HG02798 (cell line): ENCODE results near the gene PLPPR3.

ENCODE experiments used
- ATAC-seq: cut with Tn5 transposase; IDR thresholded peaks from one replicate; pipeline ENCODE4 v1.9.1; 2021; ENCODE audit warnings: mild to moderate bottlenecking; ENCODE audit not compliant: unreplicated experiment, poor library complexity

The PLPPR3 gene

DNA sequence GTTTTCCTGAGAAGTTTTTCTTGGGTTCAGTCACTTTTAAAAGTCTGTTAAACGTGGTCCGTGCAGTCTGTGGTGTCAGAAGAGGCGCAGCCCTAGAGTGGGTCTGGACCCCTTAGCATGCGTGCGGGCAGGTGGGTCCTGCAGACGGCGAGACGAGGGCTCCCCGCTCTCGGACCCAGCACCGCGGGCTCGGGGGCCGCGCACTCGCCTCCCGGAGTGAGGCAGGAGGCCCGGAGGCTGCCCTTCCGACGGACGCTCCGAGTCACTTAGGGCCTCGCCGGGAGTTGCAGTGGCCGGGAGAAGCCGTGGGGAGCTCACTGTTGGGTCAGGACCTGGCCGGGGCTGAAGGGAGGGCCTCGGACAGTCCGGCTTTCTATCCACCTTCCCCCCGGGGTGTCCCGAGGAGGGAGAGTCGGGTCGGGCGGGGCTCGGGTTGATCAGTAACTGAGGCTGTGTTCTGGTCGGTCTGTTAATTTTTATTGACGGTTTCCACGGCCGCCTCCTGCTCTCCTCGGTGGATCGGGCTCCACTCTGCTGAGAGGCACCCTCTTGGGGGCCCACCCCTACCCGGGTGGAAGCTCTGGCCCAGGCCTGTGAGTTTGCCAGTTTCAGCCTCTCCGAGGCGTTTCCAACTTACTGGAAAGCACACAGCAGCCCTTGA lies 23.2 kb downstream of the PLPPR3 start:
- no peak for ATAC-seq

DNA sequence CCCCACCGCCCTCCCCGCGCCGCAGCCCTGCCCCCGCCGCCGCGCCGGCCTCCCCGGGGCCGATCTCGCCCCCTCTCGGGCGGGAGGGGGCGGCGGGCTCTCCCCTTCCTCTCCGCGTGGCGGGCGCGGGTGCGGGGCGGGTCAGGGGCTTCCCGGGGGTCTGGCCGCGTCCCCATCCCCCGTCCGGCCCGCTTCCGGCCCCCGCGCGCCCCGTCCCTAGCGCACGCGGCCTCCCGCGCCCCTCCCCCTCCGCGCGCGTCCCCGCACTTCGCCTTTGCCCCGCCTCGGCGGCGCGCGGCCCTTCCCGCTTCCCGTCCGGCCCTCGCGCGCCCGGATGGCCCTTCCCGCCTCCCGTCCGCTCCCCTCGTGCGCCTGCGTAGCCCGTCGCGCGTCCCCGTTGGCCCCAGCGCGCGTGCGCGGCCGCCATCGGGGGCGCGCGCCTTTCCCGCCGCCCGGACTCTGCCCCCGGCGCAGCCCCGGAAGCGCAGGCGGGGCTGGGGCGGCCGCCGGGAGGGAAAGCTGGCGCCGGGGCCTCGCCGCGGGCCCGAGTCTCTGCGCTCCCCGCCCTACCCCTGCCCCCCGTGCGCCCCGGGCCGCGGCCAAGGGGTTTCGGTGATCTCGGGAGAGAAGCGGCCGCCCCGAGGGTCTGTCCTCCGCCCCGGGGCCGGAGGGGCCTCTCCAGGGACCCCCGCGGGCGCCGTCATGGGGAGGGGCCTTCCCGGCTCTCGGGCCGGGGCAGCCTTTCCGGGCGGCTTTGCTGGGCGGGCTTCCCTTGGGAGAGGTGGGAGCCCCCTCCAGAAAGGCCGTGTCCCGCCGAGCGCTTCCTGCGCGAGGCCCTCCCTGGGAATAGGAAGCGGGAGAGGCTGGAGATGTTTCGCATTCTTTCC lies 24.0 kb downstream of the PLPPR3 start:
- peak; percentile 54 for ATAC-seq

DNA sequence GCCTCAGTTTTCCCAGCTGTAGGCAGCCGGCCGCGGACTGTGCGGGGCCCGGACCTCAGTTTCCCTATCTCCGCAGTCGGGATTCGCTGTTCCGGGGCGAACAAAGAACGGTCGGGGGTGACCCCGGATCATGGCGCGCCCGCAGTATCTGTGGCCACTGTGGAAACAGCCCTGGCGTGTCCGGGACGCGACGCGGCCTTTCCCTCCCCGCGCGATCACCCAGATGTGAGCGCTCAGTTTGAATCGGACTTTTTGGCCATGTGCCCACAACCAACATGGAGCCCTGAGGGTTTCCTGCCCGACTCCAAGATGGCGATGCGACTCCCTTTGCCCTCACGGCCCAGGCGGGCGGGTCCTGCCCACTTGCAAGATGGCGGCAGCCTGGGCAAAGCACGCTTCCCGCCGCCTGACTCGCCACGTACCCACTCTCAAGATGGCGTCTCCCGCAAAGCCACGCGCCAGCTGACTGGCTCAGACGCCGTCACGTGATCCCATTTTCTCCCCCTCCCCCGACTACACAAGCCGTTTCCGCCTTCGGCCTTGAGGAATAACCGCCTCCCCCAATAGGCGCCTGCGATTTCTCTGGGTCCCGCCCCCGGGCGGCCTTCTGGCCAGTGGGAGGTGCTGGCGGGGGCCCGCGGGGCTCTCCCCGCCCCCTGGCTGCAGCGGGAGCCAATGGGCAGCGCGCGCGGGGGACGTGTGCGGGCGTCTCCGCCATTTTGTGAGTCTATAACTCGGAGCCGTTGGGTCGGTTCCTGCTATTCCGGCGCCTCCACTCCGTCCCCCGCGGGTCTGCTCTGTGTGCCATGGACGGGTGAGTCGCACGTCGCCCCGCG lies 24.8 kb downstream of the PLPPR3 start, which contains the start of gene PTBP1:
TSS of gene PTBP1 (plus strand) at position 761 of the 836 bp plus-strand sequence. CDS start at position 807, 46 bp downstream.
- ATAC-seq = peak; percentile 84

DNA sequence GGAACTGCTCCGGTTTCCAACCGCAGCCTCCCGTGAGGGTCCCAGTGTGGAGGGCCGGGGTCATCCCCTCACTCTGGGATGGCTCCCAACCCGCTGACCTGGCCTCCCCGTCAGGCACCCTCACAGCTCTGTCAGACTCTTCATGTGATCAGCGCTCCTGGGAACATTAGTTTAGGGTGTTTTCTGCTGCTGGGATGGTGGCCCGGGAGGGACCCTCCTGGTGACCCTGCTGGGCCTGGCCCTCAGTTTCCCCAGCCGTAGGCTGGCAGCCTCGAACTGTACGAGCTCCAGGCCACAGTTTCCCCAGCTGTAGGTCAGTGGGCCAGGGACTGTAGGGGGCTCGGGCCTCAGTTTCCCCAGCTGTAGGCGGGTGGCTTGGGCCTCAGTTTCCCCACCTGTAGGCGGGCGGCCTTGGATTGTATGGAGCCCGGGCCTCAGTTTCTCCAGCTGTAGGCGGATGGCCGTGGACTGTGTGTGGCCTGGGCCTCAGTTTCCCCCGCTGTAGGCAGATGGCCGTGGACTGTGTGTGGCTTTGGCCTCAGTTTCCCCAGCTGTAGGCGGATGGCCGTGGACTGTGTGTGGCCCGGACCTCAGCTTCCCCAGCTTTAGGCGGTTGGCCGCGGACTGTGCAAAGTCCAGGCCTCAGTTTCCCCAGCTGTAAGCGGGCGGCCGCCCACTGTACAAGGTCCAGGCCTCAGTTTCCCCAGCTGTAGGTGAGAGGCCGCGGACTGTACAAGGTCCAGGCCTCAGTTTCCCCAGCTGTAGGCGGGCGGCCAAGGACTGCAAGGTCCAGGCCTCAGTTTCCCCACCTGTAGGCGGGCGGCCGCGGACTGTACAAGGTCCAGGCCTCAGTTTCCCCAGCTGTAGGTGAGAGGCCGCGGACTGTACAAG lies 25.8 kb downstream of the PLPPR3 start:
- ATAC-seq = no peak

DNA sequence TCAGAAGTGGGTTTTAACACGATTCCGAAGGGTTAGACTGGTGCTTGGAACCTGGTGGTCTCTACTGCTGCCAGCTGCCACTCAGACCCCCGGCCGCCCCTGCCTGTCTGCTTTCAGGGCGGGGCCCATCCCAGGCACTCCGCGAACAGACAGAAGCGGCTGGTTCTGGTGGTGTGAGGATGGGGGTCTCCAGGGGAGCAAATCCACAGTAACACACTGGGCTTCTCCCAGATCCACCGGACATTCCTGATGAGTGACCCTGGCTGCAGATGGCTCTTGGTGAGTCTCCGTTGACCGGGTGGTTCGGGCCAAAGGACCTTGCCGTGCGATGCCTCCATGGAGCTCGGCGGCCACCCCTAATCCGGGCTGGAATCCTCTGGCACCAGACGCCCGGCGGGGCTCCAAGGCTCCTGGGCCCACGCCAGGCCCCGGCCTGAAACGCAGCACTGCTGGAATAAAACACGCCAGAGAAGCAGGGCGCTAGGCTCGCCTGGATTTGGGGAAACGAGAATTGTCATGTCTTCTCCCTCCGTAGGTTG lies 26.6 kb downstream of the PLPPR3 start:
- ATAC-seq = no peak

DNA sequence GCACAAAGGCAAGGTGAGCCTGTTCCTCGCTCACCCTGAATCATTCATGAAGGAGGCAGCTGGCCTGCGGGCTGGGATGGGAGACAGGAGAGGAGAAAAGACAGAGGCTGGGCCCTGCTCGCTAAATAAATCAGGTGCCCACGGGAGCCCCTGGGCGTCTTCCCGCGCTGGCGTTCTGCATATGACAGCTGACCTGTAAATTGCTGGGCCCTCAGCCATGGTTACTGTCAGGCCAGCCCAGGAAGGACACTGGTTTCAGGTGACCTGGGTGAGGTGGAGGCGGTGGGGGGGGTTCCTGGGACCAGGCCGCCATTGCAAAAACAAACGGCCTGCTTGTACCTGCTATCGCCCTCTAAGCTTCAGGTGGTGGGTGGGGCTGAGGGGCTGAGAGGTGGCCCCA lies 27.9 kb downstream of the PLPPR3 start:
- no peak for ATAC-seq

DNA sequence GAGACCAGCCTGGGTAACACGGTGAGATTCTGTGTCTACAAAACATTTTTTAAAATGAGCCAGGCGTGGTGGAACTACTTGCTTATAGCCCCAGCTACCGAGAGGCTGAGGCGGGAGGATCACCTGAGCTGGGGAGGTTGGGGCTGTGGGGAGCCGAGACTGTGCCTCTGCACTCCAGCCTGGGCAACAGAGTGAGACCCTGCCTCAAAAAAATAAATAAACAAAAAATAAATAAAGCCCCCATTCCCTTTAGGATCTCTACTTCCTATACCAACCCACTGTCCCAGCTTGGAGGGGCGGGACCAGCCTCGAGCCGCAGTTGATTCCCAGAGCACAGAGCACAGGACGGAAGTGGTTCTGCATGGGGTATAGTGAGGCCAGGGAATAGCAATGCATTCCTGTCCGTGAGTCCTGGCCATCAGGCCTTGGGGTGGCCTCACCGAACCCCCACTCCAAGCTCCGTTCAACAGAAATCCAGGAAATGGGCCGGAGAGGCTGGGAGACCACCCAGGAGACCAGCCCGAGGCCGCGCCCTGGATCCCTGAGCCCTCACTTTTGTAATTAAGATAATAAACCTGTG lies 29.4 kb downstream of the PLPPR3 start:
- no peak for ATAC-seq

DNA sequence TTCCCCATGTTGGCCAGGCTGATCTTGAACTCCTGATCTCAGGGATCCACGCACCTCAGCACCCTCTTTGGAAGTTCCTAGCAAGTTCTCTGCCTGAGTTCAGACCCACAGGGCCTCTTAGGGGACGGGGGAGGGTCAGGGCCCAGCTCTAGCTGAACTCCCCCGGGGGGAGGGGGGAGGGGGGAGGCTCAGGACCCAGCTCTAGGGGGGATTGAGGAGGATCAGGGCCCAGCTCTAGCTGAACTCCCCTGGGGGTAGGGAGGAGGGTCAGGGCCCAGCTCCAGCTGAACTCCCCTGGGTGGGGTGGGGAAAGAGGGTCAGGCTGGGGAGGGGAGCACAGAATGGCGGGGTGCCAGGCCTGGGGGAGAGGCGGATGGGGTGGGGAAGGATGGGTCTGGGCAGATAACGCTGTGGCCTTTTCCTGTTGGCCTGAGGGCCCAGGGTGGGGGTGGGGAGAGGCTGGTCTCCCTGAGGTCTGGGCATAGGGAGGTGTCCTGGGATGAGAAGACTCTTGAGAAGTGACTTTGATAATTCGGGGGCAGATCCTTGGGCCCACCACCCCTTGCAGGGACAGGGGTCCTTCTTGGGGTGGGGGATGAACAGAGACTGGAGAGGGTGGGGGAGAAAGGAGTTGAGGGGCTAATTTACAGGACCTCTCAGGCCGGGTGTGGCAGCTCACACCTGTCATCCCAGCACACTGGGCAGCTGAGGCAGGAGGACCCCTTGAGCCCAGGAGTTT lies 30.0 kb downstream of the PLPPR3 start:
- no peak for ATAC-seq

DNA sequence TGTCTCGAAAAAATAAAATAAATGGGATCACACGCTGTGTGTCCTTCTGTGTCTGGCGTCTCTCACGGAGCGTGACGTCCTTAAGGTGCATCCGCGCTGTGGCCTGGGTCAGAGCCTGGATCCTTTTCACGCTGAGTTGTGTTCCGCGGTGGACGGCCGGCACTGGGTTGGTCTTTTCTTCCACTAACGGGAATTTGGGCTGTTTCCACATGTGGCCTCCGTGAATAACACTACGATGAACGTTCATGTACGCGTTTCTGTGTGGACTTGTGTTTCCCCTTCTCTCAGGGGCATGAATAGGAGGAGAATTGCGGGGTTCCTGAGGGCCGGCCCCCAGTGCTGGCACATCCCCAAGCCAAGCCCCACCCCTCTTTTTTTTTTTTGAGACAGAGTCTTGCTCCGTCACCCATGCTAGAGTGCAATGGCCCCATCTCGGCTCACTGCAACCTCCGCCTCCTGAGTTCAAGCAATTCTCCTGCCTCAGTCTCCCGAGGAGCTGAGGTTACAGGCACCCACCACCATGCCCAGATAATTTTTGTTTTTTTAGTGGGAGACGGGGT lies 30.7 kb downstream of the PLPPR3 start:
- no peak for ATAC-seq

DNA sequence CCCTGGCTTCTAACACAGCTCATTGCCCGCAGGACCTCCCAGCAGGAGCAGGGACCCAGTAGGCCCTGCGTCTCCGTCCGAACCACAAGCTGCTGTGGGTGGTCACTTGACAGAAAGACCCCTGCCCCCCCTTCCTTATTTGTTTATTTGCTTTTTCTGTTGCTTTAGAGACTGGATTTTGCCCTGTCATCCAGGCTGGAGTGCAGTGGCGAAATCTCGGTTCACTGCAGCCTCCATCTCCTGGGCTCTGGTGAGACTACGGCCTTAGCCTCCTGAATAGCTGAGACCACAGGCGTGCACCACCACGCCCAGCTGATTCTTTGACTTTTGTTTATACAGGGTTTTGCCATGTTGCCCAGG lies 32.1 kb downstream of the PLPPR3 start:
- no peak for ATAC-seq

DNA sequence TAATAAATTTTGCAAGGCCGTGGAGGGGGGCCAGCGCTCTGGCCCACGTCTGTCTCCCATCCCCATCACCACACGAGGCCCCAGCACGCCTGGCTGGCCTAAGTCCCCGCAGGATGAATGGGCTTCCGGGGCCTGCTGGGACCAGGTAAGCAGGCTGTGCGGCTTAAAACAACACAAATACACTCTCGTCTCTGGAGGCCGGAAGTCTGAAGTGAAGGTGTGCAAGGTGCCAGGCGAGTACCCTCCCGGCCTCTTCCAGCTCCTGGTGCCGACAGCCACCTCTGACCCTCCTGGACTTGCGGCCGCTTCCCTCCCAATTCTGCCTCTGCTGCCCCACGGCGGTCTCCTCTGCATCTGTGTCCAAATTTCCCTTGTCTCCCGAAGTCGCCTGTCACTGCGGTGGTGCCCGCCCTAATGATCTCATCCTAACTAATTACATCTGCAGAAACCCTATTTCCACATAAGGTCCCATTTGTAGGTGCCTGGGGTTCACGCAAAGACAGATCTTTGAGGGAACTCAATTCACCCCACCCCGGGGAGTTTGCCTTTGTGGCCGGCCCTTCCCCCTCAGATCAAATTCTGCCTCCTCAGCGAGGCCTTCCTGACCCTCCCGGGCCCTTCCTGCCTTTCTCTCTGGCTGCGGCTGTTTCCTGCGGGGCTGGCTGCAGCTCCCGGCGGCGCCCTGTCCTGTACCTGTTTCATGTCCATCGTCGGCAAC lies 32.6 kb downstream of the PLPPR3 start:
- ATAC-seq = no peak

DNA sequence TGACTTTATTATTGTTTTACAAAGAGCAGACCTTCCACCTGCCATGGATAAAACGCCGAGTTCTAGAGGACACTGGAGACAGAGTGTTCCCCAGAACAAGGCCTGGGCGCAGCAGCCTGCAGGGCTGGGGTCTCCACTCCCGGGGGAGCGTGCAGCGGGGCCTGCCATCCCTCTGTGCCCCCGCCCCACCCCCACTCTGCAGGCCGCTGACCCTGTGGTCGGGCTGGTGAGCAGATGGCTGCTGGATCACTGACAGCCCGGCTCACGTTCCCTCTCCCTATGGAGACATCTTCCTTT lies 33.1 kb downstream of the PLPPR3 start:
- ATAC-seq = no peak

DNA sequence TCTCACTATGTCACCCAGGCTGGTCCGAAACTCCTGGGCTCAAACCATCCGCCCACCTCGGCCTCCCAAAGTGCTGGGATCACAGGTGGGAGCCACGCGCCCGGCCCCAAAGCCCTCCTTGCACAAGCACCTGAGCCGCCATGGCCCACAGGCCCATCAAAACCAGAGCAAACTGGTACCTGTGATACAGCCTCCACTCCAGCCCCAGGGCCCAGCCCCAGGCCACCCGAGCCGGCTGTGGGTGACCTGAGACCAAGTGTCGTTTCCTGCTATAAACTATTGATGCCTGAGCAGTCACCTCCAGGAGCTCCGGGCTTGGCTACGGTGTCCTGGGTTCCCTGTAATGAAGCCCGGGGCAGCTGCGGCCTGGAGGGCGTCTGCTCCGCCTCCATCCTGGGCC lies 34.2 kb downstream of the PLPPR3 start:
- ATAC-seq = no peak

DNA sequence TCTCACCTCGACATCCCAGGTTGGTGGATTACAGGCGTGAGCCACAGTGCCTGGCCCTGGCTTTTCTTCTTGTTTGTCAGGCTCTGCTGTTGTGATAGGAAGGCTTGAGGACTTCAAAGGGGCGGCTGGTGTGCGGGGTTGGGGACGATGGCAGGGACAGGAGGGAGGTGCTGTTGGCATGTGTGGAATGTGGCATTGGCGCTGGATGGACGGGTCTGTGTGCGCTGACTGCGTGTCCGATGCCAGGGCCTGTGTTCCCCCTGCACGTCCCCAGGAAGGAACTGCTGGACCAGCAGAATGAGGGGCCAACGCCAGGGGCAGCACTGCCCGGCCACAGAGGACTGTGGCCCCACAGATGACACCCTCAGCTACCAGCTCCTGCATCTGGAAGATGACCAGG lies 37.2 kb downstream of the PLPPR3 start:
- no peak for ATAC-seq

DNA sequence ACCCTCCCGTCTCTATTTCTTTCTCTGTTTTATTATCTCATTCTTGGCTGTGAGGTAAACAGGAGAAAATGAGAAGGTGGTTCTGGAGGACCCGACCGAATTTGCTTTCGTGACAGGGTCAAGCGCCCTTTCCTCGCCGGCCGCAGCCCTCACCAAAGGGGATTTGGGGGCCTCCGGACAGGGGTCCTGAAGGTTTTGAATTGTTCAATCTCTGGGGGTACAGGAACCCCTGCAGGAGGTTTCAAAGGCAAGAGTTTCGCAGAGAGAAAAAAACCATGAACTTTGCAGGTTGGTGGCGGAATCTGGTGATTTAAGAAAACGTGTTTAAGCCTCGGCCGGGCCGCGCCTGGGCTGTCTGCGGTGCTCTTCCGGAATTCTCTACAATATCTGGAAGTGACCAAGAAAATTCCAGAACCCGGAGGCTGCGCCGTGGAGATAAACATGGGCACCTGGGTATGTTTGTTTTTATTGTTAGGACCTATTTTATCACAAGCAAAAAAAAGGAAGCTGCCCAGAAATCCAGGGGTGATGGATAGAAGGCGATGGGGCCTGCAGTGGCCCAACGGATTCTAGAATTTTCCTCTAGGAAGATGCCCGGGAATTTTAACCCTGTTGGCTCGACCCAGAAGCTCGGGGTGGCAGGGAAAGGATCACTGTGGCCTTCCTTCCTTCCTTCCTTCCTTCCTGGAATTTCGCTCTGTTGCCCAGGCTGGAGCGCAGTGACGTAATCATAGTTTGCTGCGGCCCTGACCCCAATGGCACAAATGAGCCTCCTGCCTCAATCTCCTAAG lies 38.7 kb downstream of the PLPPR3 start:
- ATAC-seq = no peak

DNA sequence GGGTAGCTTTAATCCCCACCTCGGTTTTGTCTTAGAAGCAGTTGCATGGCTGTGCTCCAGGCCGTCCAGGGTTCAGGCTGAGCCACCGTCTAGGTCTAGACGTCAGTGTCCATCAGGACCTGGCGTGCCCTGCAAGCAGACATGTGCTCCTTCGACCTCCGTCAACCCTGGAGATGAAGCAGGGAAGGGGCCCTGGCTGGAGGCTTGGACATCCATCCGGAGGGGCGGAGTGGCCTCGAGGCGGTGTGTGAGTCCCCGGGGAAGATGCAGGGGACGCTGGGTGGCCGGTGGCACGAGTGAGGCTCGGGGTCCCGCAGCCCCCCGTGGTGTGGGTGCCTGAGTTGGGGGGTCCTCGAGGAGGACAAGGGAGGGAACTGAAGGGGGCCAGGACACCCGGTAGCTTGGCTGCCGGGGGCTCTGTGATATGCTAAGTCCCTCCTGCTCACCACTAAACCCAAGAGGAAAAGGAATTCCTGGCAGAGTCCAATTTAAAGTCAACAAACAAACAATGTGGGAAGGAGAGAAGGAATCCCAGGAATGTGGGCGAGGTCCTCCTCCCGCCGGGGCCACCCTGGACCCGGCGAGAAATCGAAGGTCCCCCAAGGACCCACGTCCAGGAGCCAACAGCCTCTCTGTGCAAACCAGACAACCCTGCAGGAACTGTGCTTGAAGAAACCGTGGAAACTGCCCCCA lies 39.4 kb downstream of the PLPPR3 start:
- no peak for ATAC-seq

DNA sequence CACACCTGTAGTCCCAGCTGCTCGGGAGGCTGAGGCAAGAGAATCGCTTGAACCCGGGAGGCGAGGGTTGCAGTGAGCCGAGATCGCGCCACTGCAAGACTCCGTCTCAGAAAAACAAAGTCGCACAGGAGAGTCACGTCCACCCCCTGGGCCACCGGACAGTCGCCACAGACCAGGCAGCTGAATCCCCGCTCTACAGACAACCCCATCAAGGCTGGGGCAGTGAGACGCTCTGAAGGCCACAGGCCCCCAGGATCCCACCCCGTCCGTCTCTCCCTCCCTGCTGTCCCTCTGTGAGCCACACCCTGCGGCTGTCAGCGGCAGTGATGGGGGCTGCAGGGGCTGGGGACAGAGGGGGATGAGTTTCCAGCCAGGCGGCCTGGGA lies 40.0 kb downstream of the PLPPR3 start:
- no peak for ATAC-seq
